Stimulated activated CD8-positive, alpha-beta memory T cell treated with anti-CD3 and anti-CD28 coated beads, Interleukin-15, amount 100 ng/mL, for 4 hours (primary cell): ENCODE measurements around the gene RPS13.
"Not testable (repeated sequence)": the region's sequence is repeated elsewhere in the genome, so short reads cannot be mapped to it uniquely, and the experiment has no call there.

Experiments used
- DNase-seq, 2 donors: peaks; one replicate each; pipeline ENCODE4 v3.0.0-alpha.2; 2020; ENCODE audit warnings: low read depth in 2 of 2

Gene RPS13

GRCh38 chr11:17036666-17037658, 40.5 kb downstream of the RPS13 start:
- DNase-seq, result no peak

GRCh38 chr11:17034027-17034426, 43.4 kb downstream of the RPS13 start:
- DNase-seq, result not testable (repeated sequence)

DNA sequence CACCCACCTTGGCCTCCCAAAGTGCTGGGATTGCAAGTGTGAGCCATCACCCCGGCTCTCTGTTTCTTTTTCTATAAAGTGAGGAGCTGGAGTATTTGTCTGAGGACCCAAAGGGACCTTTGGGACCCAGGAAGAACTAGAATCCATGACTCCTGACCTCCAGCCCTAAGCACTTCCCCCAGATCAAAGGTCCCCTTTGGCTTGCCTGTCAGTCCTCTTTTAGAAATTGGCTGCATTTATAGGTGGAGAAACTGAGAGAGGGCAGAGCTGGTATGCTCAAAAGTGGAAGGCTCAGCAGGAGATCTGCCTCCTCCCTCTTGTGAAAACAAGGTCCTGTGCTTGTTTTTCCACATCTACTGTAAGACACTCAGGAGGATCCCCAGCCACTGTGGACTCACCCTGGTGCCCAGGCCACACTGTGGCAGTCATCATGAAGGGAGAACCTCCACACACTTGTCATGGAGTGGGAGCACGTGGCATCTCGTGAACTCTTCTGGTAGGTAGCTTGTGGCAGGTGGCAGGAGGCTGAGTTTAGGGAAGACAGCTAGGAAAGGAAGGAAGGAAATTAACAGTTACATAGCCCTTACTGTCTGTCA, 50.9 kb downstream of the RPS13 start:
- DNase-seq, result no peak

- DNase-seq, result no peak
Measured at GRCh38 chr11:17024924-17025323, 52.5 kb downstream of the RPS13 start.
